Epithelial cell of esophagus (primary cell): ENCODE measurements around the gene FNIP1.

Experiments
- DNase-seq: peaks from one replicate; pipeline ENCODE4 v3.0.0; 2010; ENCODE audit warnings: low read depth
- H3K4me3 ChIP-seq: 2 replicates; pipeline ENCODE4 v1.5.1; 2011; ENCODE audit warnings: mild to moderate bottlenecking, low read length, control low read depth
- CTCF ChIP-seq: IDR thresholded peaks from 2 replicates; pipeline ENCODE4 v1.5.1; 2011; ENCODE audit warnings: low read depth, mild to moderate bottlenecking, low read length, control low read depth, inconsistent platforms; ENCODE audit not compliant: insufficient read depth; ENCODE audit errors: missing control alignments

FNIP1 gene

GRCh38 chr5:131751506-131751905, 45.3 kb downstream of the FNIP1 start:
- H3K4me3 ChIP-seq = no peak overlapping the region
- TF ChIP-seq CTCF = no peak
- DNase-seq = no peak

GRCh38 chr5:131749723-131750470, 46.9 kb downstream of the FNIP1 start:
- H3K4me3 ChIP-seq = no peak overlapping the region
- no peak for TF ChIP-seq CTCF
- peak; percentile 33 for DNase-seq

- DNase-seq = peak; percentile 73
- H3K4me3 ChIP-seq = no peak overlapping the region
- no peak for TF ChIP-seq CTCF
Measured at GRCh38 chr5:131749138-131749537, 47.7 kb downstream of the FNIP1 start.

GRCh38 chr5:131747180-131748105, 49.4 kb downstream of the FNIP1 start:
- H3K4me3 ChIP-seq = no peak overlapping the region
- no peak for TF ChIP-seq CTCF
- peak; percentile 25 for DNase-seq

- DNase-seq = no peak
- no peak overlapping the region for H3K4me3 ChIP-seq
- no peak for TF ChIP-seq CTCF
Measured at GRCh38 chr5:131746423-131746822, 50.4 kb downstream of the FNIP1 start.

- H3K4me3 ChIP-seq = no peak overlapping the region
- no peak for DNase-seq
- no peak for TF ChIP-seq CTCF
Measured at GRCh38 chr5:131745703-131746102, 51.1 kb downstream of the FNIP1 start.

GRCh38 chr5:131745155-131745554, 51.7 kb downstream of the FNIP1 start:
- DNase-seq = no peak
- no peak for TF ChIP-seq CTCF
- no peak overlapping the region for H3K4me3 ChIP-seq
